GM23338 (cell line): ENCODE data around the gene EXOC7.

ENCODE experiments used
- POLR2AphosphoS5 ChIP-seq: IDR thresholded peaks from 2 replicates; pipeline ENCODE4 v1.6.1; 2016; ENCODE audit warnings: antibody characterized with exemption, low read depth
- ZNF331 ChIP-seq: fragments of 250-450 bp; sonication (Bioruptor Pico); IDR thresholded peaks from 2 replicates; pipeline ENCODE4 v1.5.0; 2020; ENCODE audit warnings: low read depth, mild to moderate bottlenecking, moderate library complexity
- TF ChIP-seq, protein P1 (sequence below): IDR thresholded peaks from one replicate; pipeline ENCODE4 v1.6.1; 2018; ENCODE audit warnings: antibody characterized with exemption; ENCODE audit not compliant: unreplicated experiment
- TF ChIP-seq, protein P2 (sequence below), 2 experiments: fragments of 200-600 bp in 1 of 2; sonication (generic) in 1 of 2; conservative IDR thresholded peaks; 2 replicates each; pipeline versions ENCODE4 v1.5.1 to v1.6.1; 2016 to 2017; ENCODE audit warnings: antibody characterized with exemption in 2 of 2, low read depth in 2 of 2, mild to moderate bottlenecking in 2 of 2, moderate library complexity in 1 of 2

- TF ChIP-seq, protein P1, sequence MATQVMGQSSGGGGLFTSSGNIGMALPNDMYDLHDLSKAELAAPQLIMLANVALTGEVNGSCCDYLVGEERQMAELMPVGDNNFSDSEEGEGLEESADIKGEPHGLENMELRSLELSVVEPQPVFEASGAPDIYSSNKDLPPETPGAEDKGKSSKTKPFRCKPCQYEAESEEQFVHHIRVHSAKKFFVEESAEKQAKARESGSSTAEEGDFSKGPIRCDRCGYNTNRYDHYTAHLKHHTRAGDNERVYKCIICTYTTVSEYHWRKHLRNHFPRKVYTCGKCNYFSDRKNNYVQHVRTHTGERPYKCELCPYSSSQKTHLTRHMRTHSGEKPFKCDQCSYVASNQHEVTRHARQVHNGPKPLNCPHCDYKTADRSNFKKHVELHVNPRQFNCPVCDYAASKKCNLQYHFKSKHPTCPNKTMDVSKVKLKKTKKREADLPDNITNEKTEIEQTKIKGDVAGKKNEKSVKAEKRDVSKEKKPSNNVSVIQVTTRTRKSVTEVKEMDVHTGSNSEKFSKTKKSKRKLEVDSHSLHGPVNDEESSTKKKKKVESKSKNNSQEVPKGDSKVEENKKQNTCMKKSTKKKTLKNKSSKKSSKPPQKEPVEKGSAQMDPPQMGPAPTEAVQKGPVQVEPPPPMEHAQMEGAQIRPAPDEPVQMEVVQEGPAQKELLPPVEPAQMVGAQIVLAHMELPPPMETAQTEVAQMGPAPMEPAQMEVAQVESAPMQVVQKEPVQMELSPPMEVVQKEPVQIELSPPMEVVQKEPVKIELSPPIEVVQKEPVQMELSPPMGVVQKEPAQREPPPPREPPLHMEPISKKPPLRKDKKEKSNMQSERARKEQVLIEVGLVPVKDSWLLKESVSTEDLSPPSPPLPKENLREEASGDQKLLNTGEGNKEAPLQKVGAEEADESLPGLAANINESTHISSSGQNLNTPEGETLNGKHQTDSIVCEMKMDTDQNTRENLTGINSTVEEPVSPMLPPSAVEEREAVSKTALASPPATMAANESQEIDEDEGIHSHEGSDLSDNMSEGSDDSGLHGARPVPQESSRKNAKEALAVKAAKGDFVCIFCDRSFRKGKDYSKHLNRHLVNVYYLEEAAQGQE, result no peak
- TF ChIP-seq, protein P2, sequence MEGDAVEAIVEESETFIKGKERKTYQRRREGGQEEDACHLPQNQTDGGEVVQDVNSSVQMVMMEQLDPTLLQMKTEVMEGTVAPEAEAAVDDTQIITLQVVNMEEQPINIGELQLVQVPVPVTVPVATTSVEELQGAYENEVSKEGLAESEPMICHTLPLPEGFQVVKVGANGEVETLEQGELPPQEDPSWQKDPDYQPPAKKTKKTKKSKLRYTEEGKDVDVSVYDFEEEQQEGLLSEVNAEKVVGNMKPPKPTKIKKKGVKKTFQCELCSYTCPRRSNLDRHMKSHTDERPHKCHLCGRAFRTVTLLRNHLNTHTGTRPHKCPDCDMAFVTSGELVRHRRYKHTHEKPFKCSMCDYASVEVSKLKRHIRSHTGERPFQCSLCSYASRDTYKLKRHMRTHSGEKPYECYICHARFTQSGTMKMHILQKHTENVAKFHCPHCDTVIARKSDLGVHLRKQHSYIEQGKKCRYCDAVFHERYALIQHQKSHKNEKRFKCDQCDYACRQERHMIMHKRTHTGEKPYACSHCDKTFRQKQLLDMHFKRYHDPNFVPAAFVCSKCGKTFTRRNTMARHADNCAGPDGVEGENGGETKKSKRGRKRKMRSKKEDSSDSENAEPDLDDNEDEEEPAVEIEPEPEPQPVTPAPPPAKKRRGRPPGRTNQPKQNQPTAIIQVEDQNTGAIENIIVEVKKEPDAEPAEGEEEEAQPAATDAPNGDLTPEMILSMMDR (conservative IDR thresholded peaks at IDR 0.05; ENCODE audit: low read depth in 2 of 2), result no peak
- no peak for TF ChIP-seq POLR2AphosphoS5
- no peak for TF ChIP-seq ZNF331 (CRISPR knock-in tag)
These were observed 39.6 kb downstream of the EXOC7 start for GRCh38 chr17:76063875-76064546.
